ENCODE results near the gene SDR42E1. TPM values are rescaled to one million over a fixed set of nuclear protein-coding genes. Genes with fewer than 3 reads are reported as not detected.

Gene SDR42E1
- total RNA-seq, 4 donors from 2014 or later: 17.8 to 34.4 (median 31.2) TPM

GRCh38 chr16:82020051-82020450 lies 8.8 kb upstream of the SDR42E1 start:
- WGBS, 2 donors: 83 to 89% methylated on average over 5 of the region's 5 CpGs
- intact Hi-C loops (cut with DNase I; ENCODE audit: low total_unique reads): no loop called here
- DNase-seq (ENCODE audit: low spot score in 2 of 2): no peak
- TF ChIP-seq POLR2A (IDR thresholded peaks at IDR 0.05) (no peak), CTCF (IDR thresholded peaks at IDR 0.05) (no peak)
- H3K4me3 ChIP-seq (ENCODE audit: low read depth, poor library complexity, severe bottlenecking): no peak overlapping the region

- no peak for TF ChIP-seq CTCF (IDR thresholded peaks at IDR 0.05)
- no peak for TF ChIP-seq POLR2A (IDR thresholded peaks at IDR 0.05)
- H3K4me3 ChIP-seq (ENCODE audit: low read depth, poor library complexity, severe bottlenecking): no peak overlapping the region
Observed at GRCh38 chr16:82019535-82019934, 8.3 kb upstream of the SDR42E1 start.

GRCh38 chr16:82017911-82018568 lies 6.8 kb upstream of the SDR42E1 start:
- TF ChIP-seq CTCF (IDR thresholded peaks at IDR 0.05): no peak
- no peak for TF ChIP-seq POLR2A (IDR thresholded peaks at IDR 0.05)
- intact Hi-C loops (cut with DNase I; ENCODE audit: low total_unique reads): no loop called here
- H3K4me3 ChIP-seq (ENCODE audit: low read depth, poor library complexity, severe bottlenecking): no peak overlapping the region
- WGBS, 2 donors: 44 to 57% methylated on average over 6 of the region's 6 CpGs
- DNase-seq (ENCODE audit: low spot score in 2 of 2): no peak

More at GRCh38 chr16:82019535-82019934, 8.3 kb upstream of the SDR42E1 start:
- WGBS, 2 donors: 70 to 76% methylated on average over 8 of the region's 8 CpGs
- no peak for DNase-seq (ENCODE audit: low spot score in 2 of 2)
- intact Hi-C loops (cut with DNase I; ENCODE audit: low total_unique reads): no loop called here

GRCh38 chr16:82016964-82017363 lies 5.7 kb upstream of the SDR42E1 start:
- DNase-seq (ENCODE audit: low spot score in 2 of 2): no peak
- WGBS, 2 donors: 12 to 24% methylated on average over 2 of the region's 2 CpGs
- intact Hi-C loops (cut with DNase I; ENCODE audit: low total_unique reads): no loop called here

GRCh38 chr16:82016263-82016662 lies 5.0 kb upstream of the SDR42E1 start:
- 22 to 29% methylated on average over 7 of the region's 7 CpGs for WGBS, 2 donors
- intact Hi-C loops (cut with DNase I; ENCODE audit: low total_unique reads): no loop called here
- TF ChIP-seq CTCF (IDR thresholded peaks at IDR 0.05) (no peak), POLR2A (IDR thresholded peaks at IDR 0.05) (no peak)
- no peak for DNase-seq (ENCODE audit: low spot score in 2 of 2)
- no peak overlapping the region for H3K4me3 ChIP-seq (ENCODE audit: low read depth, poor library complexity, severe bottlenecking)

More at GRCh38 chr16:82016964-82017363, 5.7 kb upstream of the SDR42E1 start:
- TF ChIP-seq CTCF (IDR thresholded peaks at IDR 0.05): no peak
- H3K4me3 ChIP-seq (ENCODE audit: low read depth, poor library complexity, severe bottlenecking): no peak overlapping the region

GRCh38 chr16:82013139-82013538 lies 1.9 kb upstream of the SDR42E1 start:
- 43 to 47% methylated on average over 2 of the region's 2 CpGs for WGBS, 2 donors
- no peak for DNase-seq (ENCODE audit: low spot score in 2 of 2)
- H3K4me3 ChIP-seq (ENCODE audit: low read depth, poor library complexity, severe bottlenecking): no peak overlapping the region
- intact Hi-C loops (cut with DNase I; ENCODE audit: low total_unique reads): no loop called here
- TF ChIP-seq POLR2A (IDR thresholded peaks at IDR 0.05) (no peak), CTCF (IDR thresholded peaks at IDR 0.05) (no peak)
